A549 (cell line): ENCODE data around the gene ARHGAP40.

Source experiments
- CEBPB ChIP-seq, 2 experiments: fragments of >200 bp in 1 of 2; sonication (Bioruptor Twin) in 1 of 2; formaldehyde crosslinking in 1 of 2; IDR thresholded peaks; 2 replicates each; pipeline ENCODE4 v1.6.1; 2012 to 2016
- CHD4 ChIP-seq: fragments of 200-600 bp; sonication (generic); IDR thresholded peaks from 2 replicates; pipeline ENCODE4 v1.6.1; 2016; ENCODE audit warnings: antibody characterized with exemption, mild to moderate bottlenecking, borderline replicate concordance
- CTCF ChIP-seq: fragments of >200 bp; sonication (Bioruptor Twin); formaldehyde crosslinking; IDR thresholded peaks from 3 replicates; pipeline ENCODE4 v1.5.1; 2016
- EP300 ChIP-seq, 2 experiments: fragments of >200 bp; sonication (Bioruptor Twin); formaldehyde crosslinking; IDR thresholded peaks; 2 replicates in 1 of 2; 3 replicates in 1 of 2; pipeline ENCODE4 v1.6.1; 2016 to 2017
- MAFK ChIP-seq: fragments of 450-650 bp; IDR thresholded peaks from 2 replicates; pipeline ENCODE4 v1.6.1; 2014; ENCODE audit not compliant: partially characterized antibody
- NFE2L2 ChIP-seq: fragments of 150-350 bp; conservative IDR thresholded peaks from 2 replicates; pipeline ENCODE4 v1.6.1; 2014; ENCODE audit warnings: low read length
- NPAS2 ChIP-seq: fragments of 250-450 bp; sonication (Bioruptor Pico); IDR thresholded peaks from 2 replicates; pipeline ENCODE4 v1.8.0; 2022; ENCODE audit warnings: mild to moderate bottlenecking, moderate library complexity, borderline replicate concordance
- POLR2A ChIP-seq: IDR thresholded peaks from 2 replicates; pipeline ENCODE4 v1.6.1; 2012; ENCODE audit warnings: mild to moderate bottlenecking, low read length
- RAD21 ChIP-seq, 2 experiments: fragments of >200 bp in 1 of 2; sonication (Bioruptor Twin) in 1 of 2; formaldehyde crosslinking in 1 of 2; IDR thresholded peaks in 1 of 2; conservative IDR thresholded peaks in 1 of 2; 2 replicates in 1 of 2; 3 replicates in 1 of 2; pipeline ENCODE4 v1.6.1; 2012 to 2018; ENCODE audit warnings: inconsistent platforms in 1 of 2
- RCOR1 ChIP-seq: fragments of 150-350 bp; IDR thresholded peaks from 2 replicates; pipeline ENCODE4 v1.6.1; 2014; ENCODE audit warnings: antibody characterized with exemption, low read length, low read depth
- SMC3 ChIP-seq: fragments of >200 bp; sonication (Bioruptor Twin); formaldehyde crosslinking; IDR thresholded peaks from 3 replicates; pipeline ENCODE4 v1.6.1; 2018; ENCODE audit warnings: inconsistent platforms
- TF ChIP-seq, protein P1 (sequence below): IDR thresholded peaks from 2 replicates; pipeline ENCODE4 v1.6.1; 2012
- TF ChIP-seq, protein P2 (sequence below): fragments of 200-600 bp; sonication (generic); IDR thresholded peaks from 2 replicates; pipeline ENCODE4 v1.6.1; 2016; ENCODE audit warnings: antibody characterized with exemption, mild to moderate bottlenecking, moderate library complexity

GRCh38 chr20:38685853-38686473, 84.4 kb downstream of the ARHGAP40 start:
- no peak for TF ChIP-seq CTCF
- TF ChIP-seq RCOR1 = no peak
- no peak for TF ChIP-seq CEBPB (IDR thresholded peaks at IDR 0.05)
- no peak for TF ChIP-seq CHD4
- no peak for TF ChIP-seq POLR2A
- TF ChIP-seq, protein P1, sequence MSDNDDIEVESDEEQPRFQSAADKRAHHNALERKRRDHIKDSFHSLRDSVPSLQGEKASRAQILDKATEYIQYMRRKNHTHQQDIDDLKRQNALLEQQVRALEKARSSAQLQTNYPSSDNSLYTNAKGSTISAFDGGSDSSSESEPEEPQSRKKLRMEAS = no peak
- no peak for TF ChIP-seq RAD21 (conservative IDR thresholded peaks at IDR 0.05 in 1 of 2, IDR thresholded peaks at IDR 0.05 in 1 of 2)
- no peak for TF ChIP-seq SMC3
- TF ChIP-seq EP300 (IDR thresholded peaks at IDR 0.05) = no peak
- TF ChIP-seq, protein P2, sequence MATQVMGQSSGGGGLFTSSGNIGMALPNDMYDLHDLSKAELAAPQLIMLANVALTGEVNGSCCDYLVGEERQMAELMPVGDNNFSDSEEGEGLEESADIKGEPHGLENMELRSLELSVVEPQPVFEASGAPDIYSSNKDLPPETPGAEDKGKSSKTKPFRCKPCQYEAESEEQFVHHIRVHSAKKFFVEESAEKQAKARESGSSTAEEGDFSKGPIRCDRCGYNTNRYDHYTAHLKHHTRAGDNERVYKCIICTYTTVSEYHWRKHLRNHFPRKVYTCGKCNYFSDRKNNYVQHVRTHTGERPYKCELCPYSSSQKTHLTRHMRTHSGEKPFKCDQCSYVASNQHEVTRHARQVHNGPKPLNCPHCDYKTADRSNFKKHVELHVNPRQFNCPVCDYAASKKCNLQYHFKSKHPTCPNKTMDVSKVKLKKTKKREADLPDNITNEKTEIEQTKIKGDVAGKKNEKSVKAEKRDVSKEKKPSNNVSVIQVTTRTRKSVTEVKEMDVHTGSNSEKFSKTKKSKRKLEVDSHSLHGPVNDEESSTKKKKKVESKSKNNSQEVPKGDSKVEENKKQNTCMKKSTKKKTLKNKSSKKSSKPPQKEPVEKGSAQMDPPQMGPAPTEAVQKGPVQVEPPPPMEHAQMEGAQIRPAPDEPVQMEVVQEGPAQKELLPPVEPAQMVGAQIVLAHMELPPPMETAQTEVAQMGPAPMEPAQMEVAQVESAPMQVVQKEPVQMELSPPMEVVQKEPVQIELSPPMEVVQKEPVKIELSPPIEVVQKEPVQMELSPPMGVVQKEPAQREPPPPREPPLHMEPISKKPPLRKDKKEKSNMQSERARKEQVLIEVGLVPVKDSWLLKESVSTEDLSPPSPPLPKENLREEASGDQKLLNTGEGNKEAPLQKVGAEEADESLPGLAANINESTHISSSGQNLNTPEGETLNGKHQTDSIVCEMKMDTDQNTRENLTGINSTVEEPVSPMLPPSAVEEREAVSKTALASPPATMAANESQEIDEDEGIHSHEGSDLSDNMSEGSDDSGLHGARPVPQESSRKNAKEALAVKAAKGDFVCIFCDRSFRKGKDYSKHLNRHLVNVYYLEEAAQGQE = peak; percentile 97
- no peak for TF ChIP-seq NFE2L2
- no peak for TF ChIP-seq MAFK
- TF ChIP-seq NPAS2 = no peak
